ENCODE results near the gene GRK3.
"Not testable (repeated sequence)": the region's sequence is repeated elsewhere in the genome, so short reads cannot be mapped to it uniquely, and the experiment has no call there.

DNA sequence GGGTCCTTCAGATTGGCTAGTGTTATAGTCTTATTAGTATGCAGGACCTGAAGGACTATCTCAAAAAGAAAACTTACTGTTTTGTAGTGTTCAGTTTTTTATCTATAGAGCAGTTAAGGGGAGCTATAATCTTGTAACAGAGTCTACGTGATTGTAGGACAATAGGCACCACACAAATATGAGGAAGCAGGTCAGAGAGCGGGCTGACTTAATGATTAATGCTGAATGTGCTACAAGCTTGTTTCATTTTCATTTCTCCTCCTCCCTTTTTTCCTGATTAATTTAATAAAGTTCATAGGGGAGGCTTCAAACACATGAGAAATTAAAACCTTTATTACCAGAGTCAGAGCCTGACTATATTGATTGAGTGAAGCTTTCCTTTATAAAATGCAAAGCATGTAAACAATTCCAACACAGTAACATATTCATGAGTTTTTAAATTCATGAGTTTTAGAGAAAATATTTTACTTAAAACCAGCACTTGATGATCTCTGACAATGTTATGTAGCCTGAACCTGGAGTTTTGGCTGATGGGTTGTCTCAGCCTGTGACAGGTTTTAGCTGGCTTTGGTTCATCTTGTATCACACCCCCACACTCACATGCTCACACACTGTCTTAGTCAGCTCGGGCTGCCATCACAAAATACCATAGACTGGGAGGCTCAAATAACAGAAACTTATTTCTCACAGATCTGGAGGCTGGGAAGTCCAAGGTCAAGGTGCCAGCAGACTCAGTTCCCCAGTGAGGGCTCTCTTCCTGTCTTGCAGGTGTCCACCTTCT lies 38.5 kb upstream of the GRK3 start:
- not testable (repeated sequence) for TF ChIP-seq POLR2A (IDR thresholded peaks at IDR 0.05; ENCODE audit: extremely low read depth, insufficient read length)
- TF ChIP-seq, protein P1, sequence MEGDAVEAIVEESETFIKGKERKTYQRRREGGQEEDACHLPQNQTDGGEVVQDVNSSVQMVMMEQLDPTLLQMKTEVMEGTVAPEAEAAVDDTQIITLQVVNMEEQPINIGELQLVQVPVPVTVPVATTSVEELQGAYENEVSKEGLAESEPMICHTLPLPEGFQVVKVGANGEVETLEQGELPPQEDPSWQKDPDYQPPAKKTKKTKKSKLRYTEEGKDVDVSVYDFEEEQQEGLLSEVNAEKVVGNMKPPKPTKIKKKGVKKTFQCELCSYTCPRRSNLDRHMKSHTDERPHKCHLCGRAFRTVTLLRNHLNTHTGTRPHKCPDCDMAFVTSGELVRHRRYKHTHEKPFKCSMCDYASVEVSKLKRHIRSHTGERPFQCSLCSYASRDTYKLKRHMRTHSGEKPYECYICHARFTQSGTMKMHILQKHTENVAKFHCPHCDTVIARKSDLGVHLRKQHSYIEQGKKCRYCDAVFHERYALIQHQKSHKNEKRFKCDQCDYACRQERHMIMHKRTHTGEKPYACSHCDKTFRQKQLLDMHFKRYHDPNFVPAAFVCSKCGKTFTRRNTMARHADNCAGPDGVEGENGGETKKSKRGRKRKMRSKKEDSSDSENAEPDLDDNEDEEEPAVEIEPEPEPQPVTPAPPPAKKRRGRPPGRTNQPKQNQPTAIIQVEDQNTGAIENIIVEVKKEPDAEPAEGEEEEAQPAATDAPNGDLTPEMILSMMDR (IDR thresholded peaks at IDR 0.05; ENCODE audit: low read depth, low read length), result not testable (repeated sequence)
